HG03097 (cell line): ENCODE data around the gene DGUOK.
"Not testable (repeated sequence)": the region's sequence is repeated elsewhere in the genome, so short reads cannot be mapped to it uniquely, and the experiment has no call there.

Experiments used
- ATAC-seq: cut with Tn5 transposase; IDR thresholded peaks from one replicate; pipeline ENCODE4 v1.9.1; 2021; ENCODE audit not compliant: unreplicated experiment, low FRiP score

Gene DGUOK

DNA sequence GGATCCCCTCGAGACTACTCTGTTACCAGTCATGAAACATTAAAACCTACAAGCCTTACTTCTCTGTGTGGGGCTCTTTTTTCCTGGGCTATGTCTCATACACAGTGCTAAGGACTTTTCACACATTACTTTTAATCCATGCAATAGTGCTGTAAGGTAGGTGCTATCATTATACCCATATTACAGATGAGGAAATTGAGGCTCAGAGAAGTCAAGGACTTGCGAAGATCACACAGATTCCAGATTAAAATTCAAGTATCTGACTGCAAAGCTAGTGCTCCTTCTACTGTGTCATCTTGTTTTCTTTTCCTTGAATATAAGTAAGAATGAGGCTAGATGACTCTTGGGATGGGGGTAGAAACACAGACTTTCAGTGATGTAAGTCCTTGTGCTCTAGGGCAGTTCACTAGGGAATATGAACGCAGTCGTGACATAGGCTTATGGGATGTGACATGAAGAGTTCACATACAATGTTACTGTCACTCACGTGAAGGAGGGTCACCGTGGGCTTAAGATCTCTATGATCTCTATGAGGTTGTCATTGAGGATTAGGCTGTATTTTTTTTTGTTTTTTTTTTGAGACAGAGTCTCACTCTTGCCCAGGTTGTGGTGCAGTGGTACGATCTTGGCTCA, 7.0 kb upstream of the DGUOK start:
- no peak for ATAC-seq

DNA sequence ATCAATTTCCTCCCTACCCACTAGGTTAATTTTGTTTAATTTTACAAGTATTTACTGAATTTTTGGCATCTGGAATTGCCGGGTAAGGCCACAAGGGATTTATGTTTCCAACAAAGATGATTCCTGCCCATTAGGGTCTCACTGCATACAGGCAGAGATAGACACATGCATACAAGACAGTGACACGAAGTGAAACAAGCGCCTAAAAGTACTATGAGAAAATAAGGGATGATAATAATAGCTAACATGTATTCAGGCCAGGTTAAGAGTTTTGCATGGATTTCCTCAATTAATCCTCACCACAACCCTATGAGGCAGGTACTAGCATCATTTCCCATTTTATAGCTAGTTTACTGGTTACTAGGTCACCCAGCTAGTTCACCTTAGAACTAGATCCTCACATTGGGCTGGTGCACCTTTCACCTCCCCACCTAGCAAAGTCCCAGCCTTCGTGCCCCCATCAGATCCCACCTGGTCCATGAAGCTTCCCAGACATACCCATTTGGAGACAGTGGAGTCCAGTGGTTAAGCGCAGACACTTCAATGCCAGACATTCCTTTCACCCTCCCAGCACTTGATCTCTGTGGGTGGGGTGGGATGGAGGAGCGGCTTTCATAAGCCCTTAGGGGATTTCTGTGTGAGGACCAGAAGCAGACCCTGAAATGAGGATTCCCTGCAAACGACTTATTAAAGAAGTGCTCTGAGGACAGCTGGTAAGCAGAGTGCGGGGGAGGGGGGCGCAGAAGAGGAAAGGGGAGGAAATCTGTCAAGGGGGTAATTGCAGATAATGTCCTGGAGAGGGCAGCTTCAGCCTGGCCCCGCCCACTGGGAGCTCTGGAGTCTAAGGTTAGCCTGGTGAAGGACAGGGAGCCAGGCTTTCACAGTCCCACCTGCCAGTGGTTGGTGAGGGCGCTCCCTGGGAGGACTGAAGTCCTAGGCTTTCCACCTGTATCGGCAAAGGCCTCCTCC, 5.8 kb upstream of the DGUOK start:
- ATAC-seq = no peak

DNA sequence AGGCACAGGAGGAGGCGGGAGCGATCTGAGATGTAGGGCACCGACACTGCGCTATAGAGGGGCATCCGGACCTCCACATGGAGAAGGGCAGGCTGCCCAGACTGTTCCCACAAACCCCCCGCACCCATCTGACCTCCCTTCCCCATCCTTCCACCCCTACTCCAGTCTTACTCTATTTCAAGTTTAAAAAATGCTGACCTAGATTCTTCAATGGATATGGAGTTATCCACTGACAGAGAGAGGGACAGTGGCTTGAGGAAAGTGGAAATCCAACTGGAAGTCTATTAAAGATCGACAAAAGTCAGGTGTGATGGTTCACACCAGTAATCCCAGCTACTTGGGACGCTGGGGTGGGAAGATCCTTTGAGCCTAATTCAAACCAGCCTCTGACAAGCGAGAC, 5.1 kb upstream of the DGUOK start:
- ATAC-seq = no peak

DNA sequence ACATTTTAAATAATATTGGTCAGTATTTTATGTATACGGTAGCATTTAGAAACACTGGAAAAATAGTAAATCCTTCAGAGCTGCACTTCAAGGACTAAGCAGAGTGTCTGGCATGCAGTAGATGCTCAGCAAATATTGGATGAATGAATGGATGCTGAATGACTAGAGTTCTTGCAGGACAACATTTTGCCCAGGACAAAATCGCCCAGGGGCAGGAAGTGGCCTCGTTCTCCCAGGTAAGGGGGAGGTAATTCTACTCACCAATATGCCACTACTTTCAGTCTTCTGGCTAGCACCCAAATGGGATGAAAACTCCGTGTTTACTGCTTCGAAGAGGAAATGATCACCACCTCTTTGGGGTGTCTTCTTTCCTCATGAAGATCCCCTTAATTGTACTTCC, 4.0 kb upstream of the DGUOK start:
- no peak for ATAC-seq

DNA sequence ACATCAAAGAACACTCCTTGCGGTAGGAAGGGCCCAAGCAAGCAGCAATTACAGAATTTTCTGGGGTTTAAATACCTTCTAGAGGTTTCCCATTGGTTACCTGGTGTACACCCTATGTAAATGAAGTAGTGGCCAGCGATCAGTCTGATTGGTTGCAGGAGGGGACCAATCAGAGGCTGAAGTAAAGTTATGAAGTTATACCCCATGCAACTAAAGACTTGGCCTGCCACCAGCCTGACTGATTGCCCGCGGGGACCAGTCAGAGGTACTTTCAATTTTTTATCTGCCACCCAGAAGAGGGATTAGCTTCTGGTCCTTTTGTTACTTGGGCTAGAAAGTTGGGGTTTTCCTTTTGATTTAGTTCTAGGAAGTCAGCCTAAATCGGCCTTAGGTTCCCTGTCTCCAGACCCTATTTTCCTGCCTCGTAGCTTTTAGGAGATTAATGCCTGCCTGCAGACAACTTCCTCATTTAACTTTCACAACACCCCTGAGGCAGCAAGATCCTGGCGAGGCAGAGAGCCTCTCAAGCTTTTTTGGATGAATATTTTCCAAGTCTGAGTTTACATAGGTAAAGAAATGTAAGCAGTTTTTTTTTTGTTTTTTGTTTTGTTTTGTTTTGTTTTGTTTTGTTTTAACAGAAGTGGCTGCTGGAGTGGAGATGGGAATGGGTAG, 1.5 kb upstream of the DGUOK start:
- ATAC-seq = no peak

DNA sequence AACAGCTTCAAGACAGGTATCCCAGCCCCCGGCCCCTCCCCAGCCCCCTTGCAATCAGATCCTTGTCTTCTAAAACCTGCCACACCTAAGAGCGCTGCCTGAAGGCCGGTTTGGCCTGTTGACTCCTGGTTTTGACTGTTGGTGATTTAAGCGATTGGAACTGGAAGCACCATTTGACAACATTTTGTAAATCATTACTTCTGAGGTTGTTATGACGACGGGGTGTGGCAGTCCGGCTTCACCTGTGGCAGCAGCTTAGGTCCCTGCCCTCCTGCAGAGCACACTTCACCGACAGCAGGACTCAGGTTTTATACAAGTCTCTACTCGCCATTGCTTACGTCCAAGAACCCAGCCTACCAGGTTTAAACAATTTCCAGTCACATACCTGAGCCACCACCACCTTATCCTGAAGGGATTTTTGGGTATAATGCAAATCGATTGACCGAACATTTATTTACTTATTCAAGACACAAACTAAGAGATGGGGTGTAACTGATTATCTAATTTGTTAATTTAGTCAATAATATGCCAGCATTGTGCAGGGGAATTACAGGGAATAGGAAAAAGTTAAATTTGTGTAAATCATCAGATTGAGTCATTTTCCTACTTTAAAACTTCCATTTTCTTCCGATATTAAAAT, 707 bp upstream of the DGUOK start:
- no peak for ATAC-seq

DNA sequence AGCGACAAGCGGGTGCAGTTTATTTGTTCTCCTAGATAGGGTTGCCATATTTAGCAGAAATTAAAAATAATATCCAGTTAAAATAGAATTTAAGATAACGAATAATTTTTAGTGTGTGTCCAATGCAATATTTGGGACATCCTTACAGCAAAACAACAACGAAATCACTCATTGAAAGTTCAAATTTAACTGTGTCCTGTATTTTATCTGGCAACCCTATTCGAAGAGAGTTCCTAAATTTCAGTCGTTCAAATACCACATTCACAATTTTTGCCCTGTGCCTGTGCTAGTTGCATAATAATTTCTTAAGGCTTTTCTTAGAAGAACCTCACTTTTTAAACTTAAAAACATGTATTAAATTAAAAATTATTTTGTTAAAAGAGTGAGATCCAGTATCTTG, 664 bp downstream of the DGUOK start:
- no peak for ATAC-seq

DNA sequence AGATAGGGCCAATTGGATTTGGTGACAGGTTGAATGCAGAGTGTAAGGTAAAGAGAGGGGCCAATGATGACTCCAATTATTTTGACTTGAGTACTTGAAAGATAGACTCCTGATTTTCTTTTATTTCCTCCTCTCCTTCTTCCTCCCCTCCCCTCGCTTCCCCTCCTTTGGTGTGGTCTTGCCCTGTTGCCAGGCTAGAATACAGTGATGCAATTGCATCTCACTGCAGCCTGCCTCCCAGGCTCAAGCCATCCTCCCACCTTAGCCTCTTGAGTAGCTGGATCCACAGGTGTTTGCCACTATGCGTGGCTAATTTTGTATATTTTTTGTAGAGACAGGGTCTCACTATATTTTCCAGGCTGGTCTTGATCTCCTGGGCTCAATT, 2.3 kb downstream of the DGUOK start:
- ATAC-seq = no peak

DNA sequence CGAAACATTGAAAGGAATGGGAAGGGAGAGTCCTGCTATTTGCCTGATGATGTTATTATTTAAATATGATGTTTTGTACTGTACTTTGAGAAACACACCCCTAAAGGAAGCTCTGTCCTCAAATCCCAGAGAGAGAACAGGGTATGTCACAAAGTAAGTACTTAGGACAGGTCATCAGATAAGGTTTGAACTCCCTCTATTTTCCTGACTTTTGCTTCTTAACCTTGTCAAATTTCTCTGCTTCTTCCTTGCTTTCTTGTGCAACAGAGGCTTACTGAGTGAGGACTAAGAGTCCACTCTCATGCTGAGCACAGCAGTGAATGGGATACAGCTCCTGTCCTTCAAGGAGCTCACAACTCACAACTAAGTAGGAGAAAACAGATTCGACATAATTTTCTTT, 3.7 kb downstream of the DGUOK start:
- no peak for ATAC-seq

DNA sequence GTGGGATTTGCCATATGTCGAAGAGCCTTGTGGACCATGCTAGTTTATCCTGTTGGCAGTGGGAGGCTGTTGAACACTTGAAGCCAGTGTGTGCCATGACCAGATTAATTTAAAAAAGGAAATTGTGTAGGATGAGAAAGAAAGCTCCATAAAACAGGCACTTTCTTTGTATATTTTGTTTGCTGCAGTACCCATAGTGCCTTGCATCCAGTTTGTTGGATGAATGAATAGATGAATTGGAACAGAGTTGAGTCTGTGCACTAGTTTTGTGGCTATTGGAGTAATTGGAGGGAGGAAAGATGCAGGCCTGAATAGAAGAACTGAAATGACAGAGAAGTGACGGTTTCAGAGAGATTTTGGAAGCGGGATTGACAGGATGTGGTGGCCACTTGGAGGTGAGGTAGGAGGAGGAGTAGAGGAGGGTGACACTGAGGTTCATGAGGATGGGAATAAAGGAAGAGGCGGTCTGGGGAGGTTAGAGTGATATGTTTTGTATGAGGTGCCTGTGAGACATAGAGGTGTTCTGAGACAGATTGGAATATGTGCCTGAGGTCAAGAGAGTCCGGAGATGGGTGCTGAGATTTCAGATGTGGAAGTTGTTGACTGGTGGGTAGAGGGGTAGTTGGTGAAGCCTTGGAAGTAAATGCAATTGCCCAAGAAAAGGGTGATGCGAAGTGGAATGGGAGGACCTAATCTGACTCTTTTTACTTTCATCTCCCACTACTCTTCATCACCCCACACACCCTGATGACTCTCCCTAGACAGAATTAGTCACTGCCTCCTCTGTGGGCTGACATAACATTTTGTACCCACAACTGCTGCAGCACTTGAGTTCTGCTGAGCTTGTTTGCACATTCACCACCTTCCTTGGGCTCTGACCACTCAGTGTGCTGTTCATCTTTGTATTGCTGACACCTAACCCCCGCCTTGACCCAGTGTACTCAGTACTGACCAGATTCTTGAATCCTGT, 5.1 kb downstream of the DGUOK start:
- no peak for ATAC-seq

DNA sequence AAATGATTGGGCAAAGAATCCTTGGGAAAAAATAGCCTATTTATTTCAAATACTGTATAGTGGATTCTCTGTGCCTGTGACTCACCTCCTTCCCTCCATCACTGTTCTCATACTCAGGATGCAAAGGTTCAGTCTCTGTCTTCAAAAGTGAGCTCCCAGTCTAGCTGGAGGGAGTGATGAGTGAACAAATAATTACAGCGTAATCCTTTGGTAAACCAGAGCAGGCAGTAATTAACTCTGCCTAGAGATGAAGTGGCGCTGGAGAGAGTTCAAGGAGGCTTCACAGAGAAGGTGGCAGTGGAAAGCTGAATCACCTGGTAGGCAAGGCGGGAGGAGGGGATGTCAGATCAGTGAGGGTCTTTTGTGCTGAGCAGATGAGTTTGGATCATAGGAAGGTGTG, 6.5 kb downstream of the DGUOK start:
- no peak for ATAC-seq

DNA sequence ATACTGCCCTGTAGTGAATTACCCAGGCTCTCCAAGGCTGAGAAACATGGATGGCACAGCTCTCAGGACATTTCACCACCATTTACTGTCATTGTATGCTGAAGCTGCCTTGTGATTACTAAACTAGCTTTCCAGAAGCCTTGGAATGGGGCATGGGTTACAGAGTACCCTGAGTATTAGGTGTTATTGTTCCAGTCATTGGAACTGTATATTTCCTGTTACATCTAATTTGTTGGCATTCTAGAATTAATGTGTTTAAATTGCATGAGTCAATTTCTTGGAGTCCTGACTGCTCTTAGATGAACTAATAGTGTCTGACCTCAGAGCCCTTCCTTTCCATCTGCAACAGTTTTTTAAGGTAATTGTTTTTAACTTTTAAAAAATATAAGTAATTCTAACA, 9.0 kb downstream of the DGUOK start:
- no peak for ATAC-seq

DNA sequence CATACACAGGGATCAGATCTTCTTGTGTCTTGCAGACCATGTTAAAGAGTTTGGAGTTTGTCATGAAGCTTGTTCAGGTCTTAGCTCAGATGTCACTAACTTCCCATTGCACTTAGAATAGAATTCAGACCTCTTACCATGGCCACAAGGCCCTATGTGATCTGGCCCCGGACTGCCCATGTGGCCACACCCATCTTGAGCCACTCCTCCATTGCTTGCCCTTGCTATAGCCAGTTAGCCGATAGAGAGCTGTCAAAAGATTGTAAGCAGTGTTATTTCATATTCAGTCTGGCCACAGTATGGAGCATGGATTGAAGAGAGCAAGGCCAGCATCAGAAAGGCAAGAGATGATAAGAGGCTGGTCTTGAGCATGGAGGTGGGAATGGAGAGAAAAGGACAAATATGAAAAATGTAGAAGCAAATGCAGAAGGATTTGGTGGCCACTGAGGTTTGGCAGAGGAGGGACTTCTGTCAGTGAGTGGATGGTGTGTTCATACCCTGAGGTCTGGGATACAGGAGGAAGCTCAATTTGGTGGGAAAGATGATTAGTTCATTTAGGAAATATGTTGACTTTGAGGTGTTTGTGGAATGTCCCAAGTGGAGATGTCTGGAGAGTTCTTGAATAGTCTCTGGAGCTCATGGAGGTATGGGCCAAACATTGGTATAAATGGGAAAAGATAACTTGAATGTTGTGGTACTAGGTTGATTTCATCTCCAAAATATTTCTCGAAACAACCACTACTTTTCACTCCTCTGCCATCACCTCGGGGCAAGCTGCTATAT, 10.6 kb downstream of the DGUOK start:
- ATAC-seq = no peak

DNA sequence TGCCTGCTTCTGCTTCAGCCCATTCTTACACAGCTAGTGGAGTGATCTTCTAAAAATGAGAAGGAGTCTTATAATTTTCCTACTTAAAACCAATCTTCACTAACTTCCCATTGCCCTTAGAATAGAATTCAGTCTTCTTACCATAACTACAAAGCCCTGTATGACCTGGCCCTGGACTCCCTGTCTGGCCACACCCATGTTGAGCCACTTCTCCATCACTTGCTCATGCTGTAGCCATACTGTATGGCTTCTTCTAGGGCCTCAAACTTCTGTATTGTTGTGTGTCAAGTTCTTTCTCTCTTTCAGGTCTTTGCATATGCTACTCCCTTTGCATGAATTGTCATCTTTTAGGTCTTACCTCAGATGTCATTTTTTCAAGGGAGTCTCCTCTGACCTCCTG, 11.2 kb downstream of the DGUOK start:
- ATAC-seq = no peak

DNA sequence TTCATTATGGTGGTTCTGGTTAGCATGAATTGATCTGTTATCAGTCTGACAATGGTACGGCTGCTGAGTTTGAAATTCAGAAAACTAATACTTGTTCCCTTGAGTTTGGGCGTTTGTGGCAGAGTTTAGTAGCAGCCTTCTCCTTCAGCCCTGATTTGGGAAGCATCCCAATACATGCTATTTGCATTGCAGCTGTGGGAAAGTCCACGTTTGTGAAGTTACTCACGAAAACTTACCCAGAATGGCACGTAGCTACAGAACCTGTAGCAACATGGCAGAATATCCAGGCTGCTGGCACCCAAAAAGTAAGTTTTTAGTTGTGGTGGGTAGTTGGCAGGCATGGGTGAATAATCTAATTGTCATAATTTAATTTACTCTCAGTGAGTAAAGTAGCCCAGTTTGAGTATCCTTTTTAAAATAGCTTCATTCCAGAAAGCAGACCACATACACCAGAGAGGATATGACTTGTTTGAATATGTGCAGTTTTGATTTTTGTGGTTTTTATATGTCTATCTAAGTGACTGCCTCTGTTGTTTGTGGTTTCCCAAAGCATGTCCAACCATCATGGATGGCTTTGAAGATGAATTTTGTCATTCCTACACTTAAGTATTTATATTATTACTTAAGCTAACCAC, 12.2 kb downstream of the DGUOK start:
- no peak for ATAC-seq

DNA sequence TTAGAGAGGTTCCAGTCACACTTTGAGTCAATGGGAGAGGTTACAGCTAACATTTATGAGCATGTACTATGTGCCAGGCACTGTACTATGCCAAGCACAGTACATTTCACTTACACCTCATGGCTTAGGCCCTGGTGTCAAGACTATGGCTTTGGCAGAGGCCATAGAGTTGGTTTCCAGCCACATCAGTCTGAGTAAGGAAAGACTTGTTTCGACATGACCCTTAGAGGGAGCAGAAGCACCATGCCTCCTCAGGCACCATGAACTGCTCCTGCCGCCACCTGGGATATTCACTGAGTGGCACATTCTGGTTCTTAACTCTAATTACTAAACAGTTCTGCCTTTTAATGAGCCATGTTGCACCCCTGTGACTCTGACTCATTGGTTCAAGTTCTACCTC, 12.7 kb downstream of the DGUOK start:
- ATAC-seq = no peak

DNA sequence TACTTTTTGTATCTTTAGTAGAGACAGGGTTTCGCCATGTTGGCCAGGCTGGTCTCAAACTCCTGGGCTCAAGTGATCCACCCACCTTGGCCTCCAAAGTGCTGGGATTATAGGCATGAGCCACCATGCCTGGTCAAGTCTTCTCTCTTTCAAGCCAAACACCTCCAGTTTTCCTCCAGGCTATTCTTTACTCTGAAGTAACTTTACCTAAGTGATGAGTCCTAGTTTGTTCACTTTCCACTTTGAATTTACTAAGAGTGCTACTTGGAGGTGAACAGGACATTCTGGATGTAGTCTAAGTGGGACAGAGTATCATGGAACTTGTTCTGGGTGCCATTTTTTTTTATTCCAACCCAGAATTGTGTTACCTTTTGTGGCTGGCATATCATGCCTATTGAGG, 13.4 kb downstream of the DGUOK start:
- not testable (repeated sequence) for ATAC-seq

DNA sequence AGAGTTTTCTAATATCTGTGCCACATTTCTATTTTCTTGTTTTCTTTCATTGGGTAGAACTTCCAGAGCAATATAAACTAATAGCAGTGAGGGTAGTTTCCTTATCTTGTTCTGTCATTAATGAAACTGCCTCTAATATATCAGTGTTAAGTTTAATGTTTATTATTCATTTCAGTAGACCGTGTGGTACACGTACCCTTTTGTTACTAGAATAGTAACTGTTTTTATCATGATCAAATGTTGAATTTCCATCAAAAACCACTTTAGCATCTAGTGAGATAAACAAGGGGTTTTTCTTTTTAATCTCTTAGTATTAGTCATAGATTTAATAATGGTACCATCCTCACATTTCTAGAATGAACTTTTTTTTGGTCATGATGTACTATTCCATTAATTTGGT, 16.0 kb downstream of the DGUOK start:
- no peak for ATAC-seq

DNA sequence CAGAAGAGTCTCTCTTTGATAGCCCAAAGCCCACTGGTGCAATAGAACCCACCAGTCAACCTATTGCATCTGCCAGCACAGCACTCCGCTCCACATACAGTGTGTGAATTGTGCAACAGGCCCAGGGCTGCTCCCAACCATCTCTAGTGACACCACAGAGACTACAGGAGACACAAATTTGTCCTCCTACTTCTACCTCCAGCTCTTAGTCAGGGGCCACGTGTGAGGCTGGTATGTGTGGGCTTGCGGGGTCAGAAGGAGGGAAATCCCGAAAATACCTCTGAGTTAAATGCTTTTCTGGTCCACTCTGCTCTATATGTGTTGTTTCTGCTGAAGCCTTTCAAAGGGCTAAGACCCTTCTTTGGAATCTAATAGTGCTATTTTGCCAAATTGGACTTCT, 18.0 kb downstream of the DGUOK start:
- ATAC-seq = no peak
